Panc1 (cell line): ENCODE results near the gene CAVIN2. TPM values are rescaled to one million over a fixed set of nuclear protein-coding genes. Genes with fewer than 3 reads are reported as not detected.

ENCODE experiments used
- ATAC-seq: fragments of 200-7000 bp; cut with Tn5 transposase; 2 replicates; pipeline ENCODE4 v1.9.1; 2020; ENCODE audit warnings: mild to moderate bottlenecking, moderate library complexity
- BruUV-seq: library from RNA; stranded (reverse); fragments of 400-500 nt; replicated peaks from 2 replicates; lab custom pipeline; 2021; lab: Mats Ljungman, UMichigan
- CTCF ChIA-PET: fragments of 300-600 bp; sonication (Branson Sonifier 250); formaldehyde crosslinking; loops from one replicate; lab custom pipeline; 2022; ENCODE audit warnings: antibody characterized with exemption; lab: Charles Lee
- POLR2A ChIA-PET: fragments of 300-600 bp; sonication (Branson Sonifier 250); formaldehyde crosslinking; loops from one replicate; lab custom pipeline; 2022; ENCODE audit warnings: antibody characterized with exemption; lab: Charles Lee
- DNase-seq: peaks from one replicate; pipeline ENCODE4 v3.0.0-alpha.2; 2010; ENCODE audit warnings: low read depth, low spot score
- H3K27ac ChIP-seq: 2 replicates; pipeline ENCODE4 v1.5.1; 2011; ENCODE audit warnings: mild to moderate bottlenecking, low read length, inconsistent platforms
- H3K27me3 ChIP-seq: fragments of 200-500 bp; sonication (Bioruptor generic); 2 replicates; pipeline ENCODE4 v1.6.0; 2014; ENCODE audit warnings: low read length, inconsistent platforms; ENCODE audit not compliant: control insufficient read depth, insufficient read depth
- H3K36me3 ChIP-seq: fragments of 200-500 bp; sonication (Bioruptor generic); 2 replicates; pipeline ENCODE4 v1.5.1; 2014; ENCODE audit warnings: inconsistent platforms, mild to moderate bottlenecking, low read length, moderate library complexity; ENCODE audit not compliant: control insufficient read depth, insufficient read depth
- H3K4me1 ChIP-seq: 2 replicates; pipeline ENCODE4 v1.5.1; 2011; ENCODE audit warnings: inconsistent platforms, mild to moderate bottlenecking, low read length, moderate library complexity; ENCODE audit not compliant: control insufficient read depth, insufficient read depth
- H3K4me3 ChIP-seq, 2 experiments: 2 replicates each; pipeline ENCODE4 v1.5.1; 2011 to 2012; ENCODE audit warnings: low read depth in 2 of 2, low read length in 2 of 2, mild to moderate bottlenecking in 2 of 2, inconsistent platforms in 1 of 2, moderate library complexity in 1 of 2
- H3K9me3 ChIP-seq: fragments of 200-500 bp; sonication (Bioruptor generic); 2 replicates; pipeline ENCODE4 v1.5.1; 2014; ENCODE audit warnings: low read depth, mild to moderate bottlenecking, inconsistent platforms, low read length, moderate library complexity; ENCODE audit not compliant: control insufficient read depth, insufficient read depth
- POLR2AphosphoS5 ChIP-seq: IDR thresholded peaks from 2 replicates; pipeline ENCODE4 v1.6.1; 2012; ENCODE audit warnings: mild to moderate bottlenecking, low read depth, low read length, moderate library complexity
- SIN3A ChIP-seq: IDR thresholded peaks from 2 replicates; pipeline ENCODE4 v1.6.1; 2012; ENCODE audit warnings: low read depth, mild to moderate bottlenecking, low read length, moderate library complexity, borderline replicate concordance; ENCODE audit not compliant: insufficient read depth
- TCF7L2 ChIP-seq: IDR thresholded peaks from 2 replicates; pipeline ENCODE4 v1.6.1; 2011; ENCODE audit warnings: mild to moderate bottlenecking, low read depth, low read length, inconsistent platforms
- in situ Hi-C: cut with HindIII; loops from 2 replicates; pipeline ENCODE4 v1.10.0; 2016; ENCODE audit warnings: low sequenced_read_pairs, low pct_unique_long_range_greater_than_20kb
- intact Hi-C: fragments of 100-400 bp; cut with micrococcal nuclease; formaldehyde crosslinking; loops from one replicate; pipeline ENCODE4 v1.10.0; 2022; ENCODE audit not compliant: unreplicated experiment
- total RNA-seq: library from RNA; stranded (reverse); gene quantifications from one replicate; pipeline ENCODE4 v1.2.1, GENCODE V29; 2021; ENCODE audit not compliant: unreplicated experiment
- TF ChIP-seq, protein P1 (sequence below), 2 experiments: IDR thresholded peaks; 2 replicates each; pipeline ENCODE4 v1.6.1; 2011 to 2012; ENCODE audit warnings: low read depth in 2 of 2, control low read depth in 1 of 2, low read length in 1 of 2, mild to moderate bottlenecking in 1 of 2, moderate library complexity in 1 of 2; ENCODE audit not compliant: insufficient read depth in 1 of 2
- TF ChIP-seq, protein P2 (sequence below): fragments of 450-650 bp; IDR thresholded peaks from 2 replicates; pipeline ENCODE4 v1.5.1; 2017; ENCODE audit warnings: mild to moderate bottlenecking

The CAVIN2 gene
- total RNA-seq, 1 experiment from 2014 or later = 0.95 TPM

GRCh38 chr2:191838526-191838925, 8.4 kb downstream of the CAVIN2 start:
- CTCF ChIA-PET = no interaction called here
- no TSS peak for BruUV-seq
- in situ Hi-C loops = no loop called here

DNA sequence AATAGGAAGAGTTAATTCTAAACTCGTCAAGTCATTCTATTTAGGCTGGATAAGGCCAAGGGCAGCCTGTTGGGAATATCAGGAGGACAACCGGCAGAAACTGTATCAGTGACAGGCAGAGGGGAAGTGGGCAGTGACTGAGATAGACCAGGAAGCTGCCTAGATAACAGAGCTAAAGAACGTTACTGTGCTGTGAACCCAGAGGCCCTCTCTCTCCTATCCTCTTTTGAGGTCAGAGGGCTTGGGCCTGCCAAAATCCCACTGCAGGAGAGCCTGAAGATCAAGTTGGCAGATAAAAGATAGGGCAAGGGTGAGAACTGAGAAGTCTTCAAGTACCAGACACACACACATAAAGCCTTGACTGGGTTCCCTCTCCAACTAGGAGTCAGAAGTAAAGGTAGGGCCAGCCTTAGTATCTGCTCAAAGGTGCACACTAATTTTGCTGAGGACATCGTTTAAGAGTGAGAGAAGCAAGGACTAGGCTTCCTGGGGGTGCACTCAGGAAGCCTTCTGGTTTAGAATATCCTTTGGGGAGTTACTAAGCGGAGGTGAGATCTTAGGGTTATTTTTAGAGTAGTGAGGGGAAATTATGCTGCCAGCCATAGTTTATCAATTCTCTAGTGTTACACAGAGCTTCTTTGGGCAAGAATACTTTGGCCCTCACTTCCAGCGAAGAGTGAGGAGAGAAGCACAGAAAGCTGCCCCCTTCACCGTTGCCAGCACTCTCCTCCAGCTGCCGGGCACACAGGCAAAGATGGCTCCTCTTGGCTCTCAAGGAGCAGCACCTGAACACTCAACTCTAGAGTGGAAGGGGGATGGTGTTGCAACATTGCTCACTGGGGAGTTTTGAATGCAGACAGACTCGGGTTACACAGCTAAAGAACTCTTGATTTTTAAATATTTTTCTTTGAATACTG, 9.8 kb downstream of the CAVIN2 start:
- ChIA-PET POLR2A (no interaction called here), CTCF (no interaction called here)
- Histone ChIP-seq H3K4me3 (no peak overlapping the region), H3K36me3 (no peaks in the 10 kb centered on the region), H3K9me3 (no peaks in the 10 kb centered on the region), H3K27ac (no peak overlapping the region), H3K27me3 (no peaks in the 10 kb centered on the region), H3K4me1 (no peaks in the 10 kb centered on the region)
- BruUV-seq = no TSS peak
- ATAC-seq (no peak), DNase-seq (no peak)
- in situ Hi-C loops = no loop called here
- no peak for TF ChIP-seq SIN3A
- TF ChIP-seq POLR2AphosphoS5 = no peak
- TF ChIP-seq, protein P1, sequence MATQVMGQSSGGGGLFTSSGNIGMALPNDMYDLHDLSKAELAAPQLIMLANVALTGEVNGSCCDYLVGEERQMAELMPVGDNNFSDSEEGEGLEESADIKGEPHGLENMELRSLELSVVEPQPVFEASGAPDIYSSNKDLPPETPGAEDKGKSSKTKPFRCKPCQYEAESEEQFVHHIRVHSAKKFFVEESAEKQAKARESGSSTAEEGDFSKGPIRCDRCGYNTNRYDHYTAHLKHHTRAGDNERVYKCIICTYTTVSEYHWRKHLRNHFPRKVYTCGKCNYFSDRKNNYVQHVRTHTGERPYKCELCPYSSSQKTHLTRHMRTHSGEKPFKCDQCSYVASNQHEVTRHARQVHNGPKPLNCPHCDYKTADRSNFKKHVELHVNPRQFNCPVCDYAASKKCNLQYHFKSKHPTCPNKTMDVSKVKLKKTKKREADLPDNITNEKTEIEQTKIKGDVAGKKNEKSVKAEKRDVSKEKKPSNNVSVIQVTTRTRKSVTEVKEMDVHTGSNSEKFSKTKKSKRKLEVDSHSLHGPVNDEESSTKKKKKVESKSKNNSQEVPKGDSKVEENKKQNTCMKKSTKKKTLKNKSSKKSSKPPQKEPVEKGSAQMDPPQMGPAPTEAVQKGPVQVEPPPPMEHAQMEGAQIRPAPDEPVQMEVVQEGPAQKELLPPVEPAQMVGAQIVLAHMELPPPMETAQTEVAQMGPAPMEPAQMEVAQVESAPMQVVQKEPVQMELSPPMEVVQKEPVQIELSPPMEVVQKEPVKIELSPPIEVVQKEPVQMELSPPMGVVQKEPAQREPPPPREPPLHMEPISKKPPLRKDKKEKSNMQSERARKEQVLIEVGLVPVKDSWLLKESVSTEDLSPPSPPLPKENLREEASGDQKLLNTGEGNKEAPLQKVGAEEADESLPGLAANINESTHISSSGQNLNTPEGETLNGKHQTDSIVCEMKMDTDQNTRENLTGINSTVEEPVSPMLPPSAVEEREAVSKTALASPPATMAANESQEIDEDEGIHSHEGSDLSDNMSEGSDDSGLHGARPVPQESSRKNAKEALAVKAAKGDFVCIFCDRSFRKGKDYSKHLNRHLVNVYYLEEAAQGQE (IDR thresholded peaks at IDR 0.05; ENCODE audit: insufficient read depth in 1 of 2, low read depth in 2 of 2, low read length in 1 of 2) = no peak
- TF ChIP-seq TCF7L2 = no peak
- TF ChIP-seq, protein P2, sequence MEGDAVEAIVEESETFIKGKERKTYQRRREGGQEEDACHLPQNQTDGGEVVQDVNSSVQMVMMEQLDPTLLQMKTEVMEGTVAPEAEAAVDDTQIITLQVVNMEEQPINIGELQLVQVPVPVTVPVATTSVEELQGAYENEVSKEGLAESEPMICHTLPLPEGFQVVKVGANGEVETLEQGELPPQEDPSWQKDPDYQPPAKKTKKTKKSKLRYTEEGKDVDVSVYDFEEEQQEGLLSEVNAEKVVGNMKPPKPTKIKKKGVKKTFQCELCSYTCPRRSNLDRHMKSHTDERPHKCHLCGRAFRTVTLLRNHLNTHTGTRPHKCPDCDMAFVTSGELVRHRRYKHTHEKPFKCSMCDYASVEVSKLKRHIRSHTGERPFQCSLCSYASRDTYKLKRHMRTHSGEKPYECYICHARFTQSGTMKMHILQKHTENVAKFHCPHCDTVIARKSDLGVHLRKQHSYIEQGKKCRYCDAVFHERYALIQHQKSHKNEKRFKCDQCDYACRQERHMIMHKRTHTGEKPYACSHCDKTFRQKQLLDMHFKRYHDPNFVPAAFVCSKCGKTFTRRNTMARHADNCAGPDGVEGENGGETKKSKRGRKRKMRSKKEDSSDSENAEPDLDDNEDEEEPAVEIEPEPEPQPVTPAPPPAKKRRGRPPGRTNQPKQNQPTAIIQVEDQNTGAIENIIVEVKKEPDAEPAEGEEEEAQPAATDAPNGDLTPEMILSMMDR = no peak
- intact Hi-C loops = no loop called here

More at GRCh38 chr2:191838526-191838925, 8.4 kb downstream of the CAVIN2 start:
- Histone ChIP-seq H3K4me3 (no peak overlapping the region), H3K27ac (no peak overlapping the region), H3K4me1 (no peaks in the 10 kb centered on the region), H3K27me3 (no peaks in the 10 kb centered on the region), H3K36me3 (no peaks in the 10 kb centered on the region), H3K9me3 (no peaks in the 10 kb centered on the region)
- POLR2A ChIA-PET = no interaction called here
- DNase-seq = no peak
- TF ChIP-seq, protein P2 = no peak
- TF ChIP-seq SIN3A = no peak
- TF ChIP-seq, protein P1 (IDR thresholded peaks at IDR 0.05; ENCODE audit: insufficient read depth in 1 of 2, low read depth in 2 of 2, low read length in 1 of 2) = no peak
- TF ChIP-seq TCF7L2 = no peak
- TF ChIP-seq POLR2AphosphoS5 = no peak
- intact Hi-C loops = no loop called here
- ATAC-seq = no peak
